Activated T-cell treated with anti-CD3 and anti-CD28 coated beads, Interleukin-2, amount 50 U/mL, for 48 hours (primary cell): ENCODE results near the gene HSP90AA1.
"Not testable (repeated sequence)": the region's sequence is repeated elsewhere in the genome, so short reads cannot be mapped to it uniquely, and the experiment has no call there.

Experiments
- DNase-seq, 2 experiments: peaks; one replicate each; pipeline ENCODE4 v3.0.0-alpha.2; 2020

Gene HSP90AA1

DNA sequence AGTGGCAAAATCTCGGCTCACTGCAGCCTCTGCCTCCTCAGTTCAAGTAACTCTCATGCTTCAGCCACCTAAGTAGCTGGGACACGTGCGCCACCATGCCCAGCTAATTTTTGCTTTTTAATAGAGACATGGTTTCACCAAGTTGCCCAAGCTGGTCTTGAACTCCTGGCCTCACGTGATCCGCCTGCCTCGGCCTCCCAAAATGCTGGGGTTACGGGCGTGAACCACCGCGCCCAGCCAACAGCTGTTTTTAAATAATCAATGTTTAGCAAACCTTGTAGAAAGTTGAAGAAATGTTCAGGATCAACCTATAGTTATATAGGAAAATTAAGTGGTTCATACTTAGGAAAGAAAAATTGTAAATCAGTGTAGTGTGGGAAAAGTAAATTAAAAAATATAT, 6.0 kb upstream of the HSP90AA1 start:
- DNase-seq, result no peak

GRCh38 chr14:102090713-102091112, 3.9 kb upstream of the HSP90AA1 start:
- DNase-seq, result no peak

- no peak for DNase-seq
Observed at GRCh38 chr14:102089621-102090343, 2.9 kb upstream of the HSP90AA1 start.

GRCh38 chr14:102088012-102088792, 1.4 kb upstream of the HSP90AA1 start:
- peak; percentile 78 to 82 for DNase-seq

- DNase-seq, result no peak
Observed at GRCh38 chr14:102087762-102088011, 843 bp upstream of the HSP90AA1 start.

GRCh38 chr14:102086709-102086971, 204 bp downstream of the HSP90AA1 start:
- DNase-seq, result no peak

GRCh38 chr14:102085948-102086708, 716 bp downstream of the HSP90AA1 start:
- DNase-seq, result peak; percentile 63 to 72

- no peak for DNase-seq
Observed at GRCh38 chr14:102085488-102085887, 1.4 kb downstream of the HSP90AA1 start.

GRCh38 chr14:102084931-102085330, 1.9 kb downstream of the HSP90AA1 start:
- no peak for DNase-seq

GRCh38 chr14:102084522-102084921, 2.3 kb downstream of the HSP90AA1 start:
- not testable (repeated sequence) for DNase-seq

DNA sequence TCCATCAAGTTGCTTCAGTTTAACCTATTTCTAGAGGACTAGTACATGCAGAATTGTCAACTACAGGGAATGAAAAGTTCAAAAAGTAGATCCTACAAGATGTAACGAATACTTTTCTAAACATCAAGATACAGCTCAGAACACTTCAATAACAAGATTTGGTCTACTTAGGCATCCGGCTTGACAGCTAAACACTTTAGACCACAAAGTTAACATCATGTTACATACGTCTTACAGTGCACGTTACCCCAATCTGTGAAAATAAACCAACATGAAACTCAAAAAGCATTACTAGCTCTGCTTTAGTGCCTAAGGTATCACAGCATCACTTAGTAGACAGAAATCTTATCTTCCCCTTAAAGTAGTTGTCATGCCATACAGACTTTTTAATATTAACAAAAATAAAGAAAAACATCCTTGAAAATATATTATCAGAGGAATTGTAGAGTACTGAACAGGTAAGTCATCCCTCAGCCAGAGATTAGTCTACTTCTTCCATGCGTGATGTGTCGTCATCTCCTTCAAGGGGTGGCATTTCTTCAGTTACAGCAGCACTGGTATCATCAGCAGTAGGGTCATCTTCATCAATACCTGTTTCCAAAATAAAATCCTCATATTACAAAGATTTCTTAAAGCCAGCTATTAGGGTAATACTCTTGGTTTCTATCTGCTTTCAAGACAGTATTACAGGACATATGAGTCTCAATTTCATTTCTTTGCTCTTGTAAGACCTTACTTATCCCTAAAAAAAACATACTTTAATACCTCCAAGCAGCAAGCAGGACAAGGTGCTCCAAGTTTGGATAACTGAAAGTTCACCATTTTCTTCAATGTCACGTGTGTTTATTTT, 5.4 kb downstream of the HSP90AA1 start:
- no peak for DNase-seq

DNA sequence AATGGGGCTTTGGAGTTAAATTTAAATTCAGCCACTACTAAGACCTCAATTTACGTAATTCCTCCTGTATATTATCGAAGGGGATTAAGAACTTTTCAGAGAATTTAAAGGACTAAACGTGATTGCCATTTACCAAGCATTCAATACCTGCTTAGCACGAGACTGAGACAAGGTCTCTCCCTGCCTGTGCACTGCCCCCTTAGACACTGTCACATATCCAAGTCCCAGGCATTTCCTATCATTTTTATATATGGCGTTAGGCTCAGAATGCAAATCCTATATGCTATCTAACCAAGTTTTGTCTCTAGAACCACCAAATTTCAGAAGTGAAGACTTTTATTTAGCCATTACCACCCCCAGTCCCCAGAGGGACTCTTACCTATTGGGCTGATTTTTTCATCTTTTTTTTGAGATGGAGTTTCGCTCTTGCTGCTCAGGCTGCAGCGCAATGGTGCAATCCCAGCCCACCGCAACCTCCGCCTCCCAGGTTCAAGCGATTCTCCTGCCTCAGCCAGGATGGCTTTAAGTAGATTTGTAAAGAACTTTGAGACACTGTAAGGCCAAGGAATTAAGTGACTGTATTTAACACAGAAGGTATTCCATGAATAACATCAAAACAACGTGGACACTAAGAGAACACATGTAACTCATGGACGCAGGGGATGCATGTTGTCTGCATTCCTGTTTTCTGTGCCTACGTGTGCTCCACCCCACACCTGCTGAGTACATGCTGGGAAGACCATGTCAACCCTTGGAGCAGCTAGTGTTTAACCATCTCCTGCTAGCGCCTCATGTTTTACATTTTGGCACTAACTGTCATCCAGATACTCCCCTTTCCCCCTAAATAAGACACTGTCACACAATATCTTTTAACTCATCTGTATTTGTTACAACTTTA, 6.4 kb downstream of the HSP90AA1 start:
- no peak for DNase-seq

- no peak for DNase-seq
Observed at GRCh38 chr14:102079700-102079979, 7.2 kb downstream of the HSP90AA1 start.

DNA sequence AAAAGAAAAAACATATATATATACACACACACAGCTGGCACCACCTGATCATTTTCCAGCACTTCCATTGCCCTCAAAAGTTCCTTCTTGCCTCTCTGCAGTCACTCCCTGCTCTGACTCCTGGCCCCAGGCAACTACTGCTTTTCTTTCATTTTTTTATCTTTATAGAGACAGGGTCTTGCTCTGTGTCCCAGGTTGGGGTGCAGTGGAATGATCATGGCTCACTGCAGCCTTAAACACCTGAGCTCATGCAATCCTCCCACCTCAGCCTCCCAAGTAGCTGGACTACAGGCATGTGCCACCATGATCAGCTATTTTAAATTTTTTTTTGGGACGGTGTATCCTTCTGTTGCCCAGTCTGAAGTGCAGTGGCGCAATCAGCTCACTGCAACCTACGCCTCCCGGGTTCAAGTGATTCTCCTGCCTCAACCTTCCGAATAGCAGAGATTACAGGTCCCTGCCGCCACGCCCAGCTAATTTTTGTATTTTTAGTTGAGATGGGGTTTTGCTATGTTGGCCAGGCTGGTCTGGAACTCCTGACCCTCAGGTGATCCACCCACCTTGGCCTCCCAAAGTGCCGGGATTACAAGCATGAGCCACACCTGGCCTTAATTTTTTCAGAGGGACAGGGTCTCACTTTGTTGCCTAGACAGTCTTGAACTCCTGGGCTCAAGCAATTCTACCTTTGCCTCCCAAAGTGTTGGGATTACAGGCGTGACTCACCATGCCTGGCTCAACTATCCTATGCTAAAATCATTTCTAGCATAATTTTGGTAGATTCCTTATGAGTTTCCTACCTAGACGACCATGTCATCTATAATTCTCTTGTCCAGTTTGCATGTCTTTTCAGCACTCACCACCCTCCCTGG, 7.8 kb downstream of the HSP90AA1 start:
- no peak for DNase-seq

GRCh38 chr14:102078361-102078791, 8.5 kb downstream of the HSP90AA1 start:
- DNase-seq, result not testable (repeated sequence)

GRCh38 chr14:102077382-102077709, 9.5 kb downstream of the HSP90AA1 start:
- DNase-seq, result no peak

DNA sequence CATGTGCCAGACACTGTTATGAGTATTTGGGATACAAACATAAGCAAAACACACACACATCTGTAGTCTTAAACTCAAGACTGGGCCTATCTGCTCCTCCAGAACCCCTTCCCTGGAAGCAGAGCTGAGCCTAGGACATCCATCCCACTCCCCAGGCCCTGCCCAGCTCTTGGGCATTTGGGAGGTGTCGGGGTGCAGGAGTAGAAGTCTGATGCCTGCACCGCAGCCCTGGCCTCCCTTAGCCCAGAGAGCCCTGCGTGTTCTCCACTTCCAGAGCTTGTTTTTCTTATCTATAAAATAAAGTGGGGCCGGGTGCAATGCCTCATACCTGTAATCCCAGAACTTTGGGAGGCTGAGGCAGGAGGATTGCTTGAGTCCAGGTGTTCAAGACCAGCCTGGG, 11.7 kb downstream of the HSP90AA1 start:
- no peak for DNase-seq

DNA sequence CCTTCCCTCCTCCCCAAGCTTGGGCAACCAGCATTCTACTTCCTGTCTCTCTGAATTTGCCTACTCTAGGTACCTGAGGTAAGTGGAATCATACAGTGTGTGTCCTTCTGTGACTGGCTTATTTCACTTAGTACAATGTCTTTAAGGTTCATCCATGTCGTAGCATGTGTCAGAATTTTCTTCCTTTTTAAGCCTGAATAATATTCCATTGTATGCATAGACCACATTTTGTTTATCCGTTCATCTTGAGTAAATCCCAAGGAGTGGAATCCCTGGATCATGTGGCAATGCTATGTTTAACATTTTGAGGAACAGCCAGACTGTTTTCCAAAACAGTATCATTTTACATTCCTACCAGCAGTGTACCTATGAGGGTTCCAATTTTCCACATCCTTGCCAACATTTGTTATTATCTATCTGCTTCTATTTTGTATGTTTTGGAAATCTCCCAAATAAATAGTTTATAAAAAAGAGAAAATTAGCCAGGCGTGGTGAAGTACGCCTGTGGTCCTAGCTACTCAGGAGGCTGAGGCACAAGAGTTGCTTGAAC, 12.4 kb downstream of the HSP90AA1 start:
- no peak for DNase-seq

DNA sequence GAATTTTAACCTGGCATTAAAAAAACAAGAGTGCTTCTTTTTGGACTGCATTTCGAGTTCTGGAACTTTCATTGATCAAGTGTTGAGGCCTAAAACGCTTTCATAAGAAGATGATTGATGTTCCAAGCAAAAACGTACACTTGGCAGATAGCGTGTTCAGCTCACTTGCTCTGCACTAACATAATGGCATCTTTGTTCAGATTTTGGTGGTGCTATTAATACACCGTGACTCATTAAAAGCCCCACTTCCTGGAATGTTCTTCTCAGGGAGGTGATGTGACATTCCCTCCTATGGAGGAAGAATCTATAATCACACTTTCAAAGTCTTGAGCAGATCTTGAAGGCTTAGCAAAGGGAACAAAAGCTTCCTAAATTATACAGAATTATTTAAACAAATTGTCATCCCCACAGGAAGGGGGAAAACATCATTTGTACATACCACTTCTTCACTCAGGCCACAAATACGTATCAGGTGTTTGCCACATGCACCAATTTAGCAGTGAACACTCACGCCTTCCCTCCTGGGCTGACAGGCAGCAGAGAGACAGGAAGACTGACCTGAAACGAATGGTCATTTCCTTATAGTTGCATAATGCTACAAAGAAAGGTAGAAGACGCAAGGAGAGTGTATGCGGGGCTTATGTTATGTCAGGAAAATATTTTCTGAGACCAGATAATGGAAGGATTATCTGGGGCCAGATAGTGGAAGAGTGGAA, 15.4 kb downstream of the HSP90AA1 start:
- DNase-seq, result no peak

- no peak for DNase-seq
Observed at GRCh38 chr14:102066041-102066451, 20.8 kb downstream of the HSP90AA1 start.
